NCI-H345 (cell line): ENCODE results near the gene KIF5C.
"Not testable (repeated sequence)": the region's sequence is repeated elsewhere in the genome, so short reads cannot be mapped to it uniquely, and the experiment has no call there.

ENCODE experiments used
- DNase-seq: peaks from one replicate; lab custom pipeline; 2025; lab: John Stamatoyannopoulos, UW

The KIF5C gene

DNA sequence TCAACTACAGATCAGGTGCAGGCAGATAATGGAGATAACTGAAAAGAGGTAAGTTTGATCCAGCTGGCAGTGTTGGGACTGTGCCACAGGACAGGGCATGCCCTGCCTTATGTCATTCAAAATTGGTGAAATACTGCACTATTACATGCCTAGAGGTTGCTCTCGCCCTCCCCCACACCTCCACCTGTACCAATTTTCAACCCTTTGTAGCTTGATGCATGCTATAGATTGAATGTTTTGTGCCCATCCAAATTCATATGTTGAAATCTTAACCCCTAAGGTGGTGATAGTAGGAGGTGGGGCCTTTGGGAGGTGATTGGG is 91.4 kb downstream of the KIF5C start:
- no peak for DNase-seq

DNA sequence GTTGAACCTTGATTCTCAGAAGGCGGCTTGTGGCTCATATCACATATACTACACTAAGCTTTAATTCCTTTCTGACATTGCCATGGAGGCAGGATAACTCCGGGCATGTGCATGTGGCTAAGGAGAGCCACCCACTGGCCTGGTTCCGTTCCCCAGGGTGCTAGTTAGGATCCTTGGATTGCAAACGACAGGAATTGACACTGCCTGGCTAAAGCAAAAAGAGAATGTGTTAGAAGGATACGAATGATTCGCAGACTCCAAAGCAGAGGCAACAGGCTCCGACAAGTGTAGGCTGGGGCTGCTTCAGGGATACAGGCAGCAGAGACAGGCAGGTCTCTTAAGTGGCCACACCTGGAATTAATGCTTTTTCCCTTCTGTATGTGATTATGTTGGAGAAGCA is 92.0 kb downstream of the KIF5C start:
- no peak for DNase-seq

DNA sequence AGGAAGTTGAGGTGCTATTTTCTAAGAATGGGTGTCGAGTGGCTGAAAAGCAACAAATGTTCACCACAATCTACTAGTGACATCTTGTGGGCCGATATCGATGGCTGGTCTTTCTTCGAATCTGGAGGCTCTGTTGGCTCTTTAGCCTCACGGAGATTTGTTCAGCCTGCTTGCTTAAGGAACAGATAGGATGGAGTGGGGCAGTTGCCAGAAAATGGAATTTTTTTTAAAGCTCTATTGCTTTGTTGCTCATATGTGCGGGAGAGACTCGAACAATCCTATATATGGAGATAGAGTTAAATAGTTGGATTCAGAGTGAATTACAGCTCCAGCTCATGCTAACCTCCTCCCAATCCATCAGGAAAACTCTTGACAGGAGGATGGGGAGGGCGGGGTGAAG is 92.6 kb downstream of the KIF5C start:
- DNase-seq: no peak

DNA sequence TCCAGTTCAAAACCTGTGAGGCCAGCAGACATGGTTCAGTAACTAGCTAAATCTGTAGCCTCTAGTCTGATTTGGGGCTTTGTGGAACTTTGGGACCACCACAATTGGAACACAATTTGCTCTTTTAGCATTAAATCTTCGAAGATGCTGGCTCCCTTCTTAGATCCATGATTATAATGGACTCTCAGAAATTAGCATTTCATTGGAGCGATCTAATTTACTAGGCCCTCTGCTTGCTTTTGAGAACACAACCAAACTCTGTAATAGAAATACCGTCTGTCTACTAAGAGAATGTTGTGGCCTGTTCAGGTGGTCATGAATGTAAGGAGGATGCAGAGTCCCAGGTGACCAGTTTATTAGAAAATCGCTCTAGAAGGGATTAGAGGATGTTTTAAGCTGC is 93.3 kb downstream of the KIF5C start:
- no peak for DNase-seq

DNA sequence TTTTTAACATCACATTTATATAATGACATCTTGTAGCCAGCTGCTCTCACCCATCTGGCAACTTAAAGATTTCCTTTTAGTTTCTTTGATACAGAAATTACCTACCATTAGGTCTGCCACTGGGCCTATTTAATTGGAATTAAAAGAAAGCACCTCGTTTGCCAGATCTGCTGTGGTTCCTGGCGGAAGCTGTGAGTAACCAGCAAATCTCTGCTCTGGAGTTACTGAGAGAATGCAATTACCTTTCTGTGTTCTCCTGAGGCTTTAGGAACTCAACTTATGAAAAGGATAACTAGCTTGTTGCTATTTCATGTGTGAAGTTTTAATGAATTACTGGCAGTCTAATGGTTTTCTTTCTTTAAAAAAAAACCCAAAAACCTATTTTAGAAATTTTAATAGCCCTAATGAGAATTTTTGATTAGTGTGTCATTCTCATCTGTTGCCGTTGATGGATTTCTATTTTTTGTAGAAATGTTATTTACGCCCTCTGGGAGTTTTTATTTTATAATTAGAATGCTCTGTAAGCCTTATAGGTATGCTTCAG is 93.8 kb downstream of the KIF5C start:
- DNase-seq: no peak

DNA sequence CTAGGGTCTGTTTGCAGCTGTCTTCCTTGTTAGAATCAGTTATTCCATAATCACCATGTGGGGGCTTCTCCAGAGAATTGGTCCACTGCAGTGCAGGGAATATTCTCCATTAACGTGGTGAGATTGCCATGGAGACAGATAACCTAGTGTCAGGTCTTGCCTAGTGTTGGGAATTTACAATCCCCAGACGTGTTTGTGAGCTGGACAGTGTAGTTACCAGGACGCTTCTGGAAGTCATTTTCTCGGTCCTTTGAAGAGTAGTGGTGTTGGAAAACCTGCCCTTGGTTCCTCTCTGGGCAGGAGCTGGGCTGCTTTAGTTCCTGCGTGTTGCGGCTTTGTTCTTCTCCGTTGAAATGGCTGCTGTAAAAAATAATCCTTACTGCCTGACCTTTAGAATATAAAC is 94.6 kb downstream of the KIF5C start:
- no peak for DNase-seq

DNA sequence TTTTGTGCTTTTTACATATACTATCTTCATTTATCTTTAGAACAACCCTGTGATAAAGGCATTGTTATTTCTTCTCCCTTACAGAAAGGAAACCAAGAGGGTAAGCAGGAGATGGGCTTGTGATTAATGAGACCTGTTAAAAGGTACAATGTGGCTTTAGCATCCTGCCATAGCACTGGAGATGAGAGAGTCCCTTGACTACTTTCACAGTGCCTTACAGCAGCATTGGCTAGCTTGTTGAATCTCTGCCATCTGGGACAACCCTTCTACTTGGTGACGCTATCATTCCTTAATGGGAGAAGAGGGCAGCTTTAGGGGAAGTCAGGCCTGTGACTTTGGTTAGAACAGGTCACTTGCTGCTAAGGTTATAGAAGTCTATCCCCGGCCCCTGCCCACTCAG is 95.4 kb downstream of the KIF5C start:
- no peak for DNase-seq

DNA sequence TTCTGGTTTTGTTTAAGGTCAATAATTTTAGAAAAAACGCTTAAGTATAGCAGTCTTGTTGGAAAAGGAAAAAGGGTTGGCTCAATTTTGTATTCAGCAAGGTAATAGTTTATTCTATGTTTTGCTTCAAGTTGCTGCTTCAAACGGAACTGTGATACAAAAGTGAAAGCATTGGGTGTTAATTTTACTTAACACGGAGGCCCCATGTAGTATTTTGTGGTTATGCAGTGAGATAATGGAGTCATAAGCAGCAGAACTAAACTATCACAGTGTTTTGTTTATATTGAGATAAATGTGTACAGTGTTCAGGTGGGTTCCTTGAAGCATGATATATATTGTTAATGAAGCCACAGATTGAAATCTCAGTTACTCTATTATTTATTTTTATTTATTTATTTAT is 96.5 kb downstream of the KIF5C start:
- DNase-seq: no peak

DNA sequence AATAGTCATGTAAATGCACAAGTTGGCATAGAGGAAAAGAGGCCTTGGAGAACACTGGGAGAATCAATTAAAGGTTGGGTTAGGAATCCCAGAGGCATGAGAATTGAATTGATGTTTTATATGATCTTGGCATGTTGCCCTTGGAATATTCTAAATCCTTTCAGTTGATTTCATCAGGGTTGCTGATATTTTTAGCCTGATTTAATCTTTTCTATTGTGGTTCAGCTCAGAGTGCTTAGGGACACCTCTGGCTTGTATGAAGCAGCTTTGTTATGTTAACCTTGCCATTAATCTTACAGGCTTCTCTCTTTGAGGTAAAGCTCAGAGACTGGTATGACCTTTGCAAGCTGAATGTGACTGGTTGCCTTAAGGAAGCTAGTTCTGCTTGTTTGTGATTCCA is 99.1 kb downstream of the KIF5C start:
- no peak for DNase-seq

DNA sequence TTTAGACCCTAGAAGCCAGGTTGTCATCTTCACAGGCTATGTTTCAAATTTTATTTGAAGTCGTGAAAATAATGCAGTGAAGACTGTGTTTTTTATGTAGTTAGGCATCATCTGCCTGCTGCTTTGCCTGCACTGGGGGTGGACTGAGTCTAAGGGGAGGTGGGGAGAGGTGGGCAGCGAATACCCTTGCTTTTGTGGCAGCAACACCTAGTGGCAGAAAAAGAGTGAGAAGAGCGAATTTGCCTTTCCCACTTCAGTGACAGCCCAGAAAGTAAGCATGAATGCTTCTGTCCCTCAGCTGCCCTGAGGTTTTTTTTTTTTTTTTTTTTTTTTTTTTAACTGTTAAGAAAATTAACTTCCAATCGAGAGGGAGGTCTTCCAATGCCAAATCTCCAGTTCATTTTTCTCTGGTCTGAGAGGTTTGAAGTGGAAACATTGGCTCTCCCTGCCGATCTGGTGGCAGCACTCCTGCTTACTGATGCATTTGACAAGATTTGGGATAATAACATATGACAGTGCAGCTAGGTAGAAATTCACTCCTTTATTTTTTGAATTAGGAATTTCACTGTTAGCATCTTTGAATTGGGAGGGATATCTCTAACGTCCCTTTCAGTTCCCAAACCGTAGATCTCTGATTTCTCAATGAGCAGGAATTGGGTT is 103.1 kb downstream of the KIF5C start:
- no peak for DNase-seq

DNA sequence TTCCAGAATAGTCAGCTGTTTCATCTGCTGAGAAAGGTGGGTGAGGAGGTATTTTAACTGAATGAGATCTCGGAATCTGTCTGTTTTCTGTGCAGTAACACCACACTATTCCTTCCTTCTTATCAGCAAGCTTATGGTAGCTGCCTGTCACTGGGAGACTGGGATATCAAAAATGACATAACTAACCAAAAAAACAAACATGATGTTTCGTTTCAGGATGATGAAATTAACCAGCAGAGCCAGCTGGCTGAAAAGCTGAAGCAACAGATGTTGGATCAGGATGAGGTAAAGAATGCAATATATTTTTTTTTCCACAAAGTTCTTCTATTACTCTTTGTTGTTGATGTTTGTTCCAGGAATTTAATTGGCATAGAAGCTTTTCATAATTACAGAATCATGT is 103.7 kb downstream of the KIF5C start:
- no peak for DNase-seq

DNA sequence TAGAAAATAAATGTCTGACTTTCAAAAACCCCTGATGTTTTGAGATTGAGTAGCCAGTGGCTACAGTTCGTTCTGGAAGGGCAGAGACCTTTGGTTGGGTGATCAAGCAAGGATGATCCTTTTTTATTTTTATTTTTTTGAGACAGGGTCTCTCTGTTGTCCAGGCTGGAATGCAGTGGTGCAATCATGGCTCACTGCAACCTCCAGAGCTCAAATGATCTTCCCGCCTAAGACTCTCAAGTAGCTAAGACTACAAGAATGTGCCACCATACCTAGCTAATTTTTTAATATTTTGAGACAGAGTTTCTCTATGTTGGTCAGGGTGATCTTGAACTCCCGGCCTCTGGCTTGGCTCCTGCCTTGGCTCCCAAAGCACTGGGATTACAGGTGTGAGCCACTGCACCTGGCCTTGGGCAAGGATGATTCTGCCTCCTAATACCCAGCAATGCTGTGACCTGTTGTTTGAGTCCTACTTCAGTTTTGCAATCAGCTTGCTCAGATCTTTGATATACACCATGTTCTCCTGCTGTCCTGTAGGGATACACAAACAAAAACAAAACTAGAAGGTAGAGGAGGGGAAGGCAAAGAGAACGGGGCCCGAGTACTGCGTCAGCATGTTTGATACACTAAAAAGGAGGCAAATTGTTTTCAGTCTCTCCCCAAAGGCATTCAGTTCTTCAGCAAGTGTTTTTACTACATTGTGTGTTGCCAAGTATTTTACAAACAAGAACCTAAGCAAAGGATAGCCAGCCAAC is 104.3 kb downstream of the KIF5C start:
- no peak for DNase-seq

DNA sequence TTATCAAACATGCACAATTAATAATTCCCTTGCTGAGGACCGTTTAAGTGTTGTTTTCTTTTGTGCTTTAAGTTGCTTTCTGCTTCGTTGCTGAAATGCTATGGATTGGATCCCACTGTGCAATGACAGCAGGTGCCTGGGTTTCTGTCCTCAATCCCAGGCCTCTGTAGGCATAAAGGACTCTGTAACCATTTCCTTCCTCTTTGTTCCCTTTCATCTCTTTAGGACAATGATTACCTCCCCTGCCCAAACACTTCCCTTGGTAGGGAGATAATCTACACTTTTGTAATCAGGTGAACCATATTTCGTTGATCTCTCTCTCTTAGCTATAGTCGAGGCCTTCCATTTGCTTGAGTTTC is 104.9 kb downstream of the KIF5C start:
- DNase-seq: peak; percentile 88

DNA sequence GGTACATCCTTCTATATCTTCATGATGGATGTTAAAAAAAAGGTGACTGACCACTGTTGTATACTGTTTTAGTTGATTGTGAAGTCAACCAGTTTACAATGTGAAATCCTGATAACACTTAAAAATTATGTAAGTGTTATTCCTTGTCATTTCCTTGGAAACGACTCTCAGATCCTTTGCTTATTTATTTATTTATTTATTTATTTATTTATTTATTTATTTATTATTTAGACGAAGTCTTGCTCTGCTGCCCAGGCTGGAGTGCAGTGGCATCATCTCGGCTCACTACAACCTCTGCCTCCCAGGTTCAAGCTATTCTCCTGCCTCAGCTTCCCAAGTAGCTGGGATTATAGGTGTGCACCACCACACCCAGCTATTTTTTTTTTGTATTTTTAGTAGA is 105.5 kb downstream of the KIF5C start:
- not testable (repeated sequence) for DNase-seq

DNA sequence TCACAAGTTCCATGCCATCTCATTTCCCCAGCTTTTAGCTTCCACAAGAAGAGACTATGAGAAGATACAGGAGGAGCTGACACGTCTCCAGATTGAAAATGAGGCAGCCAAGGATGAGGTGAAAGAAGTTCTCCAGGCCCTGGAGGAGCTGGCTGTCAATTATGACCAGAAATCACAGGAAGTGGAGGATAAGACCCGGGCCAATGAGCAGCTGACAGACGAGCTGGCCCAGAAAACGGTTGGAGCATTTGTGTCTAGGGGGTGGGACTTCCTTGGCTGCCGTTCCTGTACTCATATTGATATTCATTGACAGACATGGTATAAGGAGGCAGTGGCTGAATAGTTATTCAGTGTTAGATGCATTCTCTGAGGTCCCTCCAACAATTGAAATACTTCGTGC is 106.3 kb downstream of the KIF5C start:
- DNase-seq: no peak

DNA sequence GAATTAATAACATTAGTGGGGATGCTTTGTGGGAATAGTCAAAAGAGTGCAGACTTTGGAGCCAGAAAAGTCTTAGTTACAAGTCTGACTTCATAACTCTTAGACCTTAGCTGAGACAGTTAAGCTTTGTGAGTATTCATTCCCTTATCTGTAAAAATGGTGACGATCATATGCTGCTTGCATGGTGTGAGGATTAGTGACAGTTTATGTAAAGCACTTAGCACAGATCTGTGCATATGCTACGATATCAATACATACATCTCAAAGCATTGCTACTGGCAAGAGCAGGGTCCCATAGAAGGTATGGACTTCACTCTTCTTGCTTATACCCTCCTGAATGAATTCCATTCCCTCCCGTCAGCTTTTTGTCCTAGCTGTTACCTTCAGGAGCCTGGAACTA is 106.8 kb downstream of the KIF5C start:
- DNase-seq: no peak

DNA sequence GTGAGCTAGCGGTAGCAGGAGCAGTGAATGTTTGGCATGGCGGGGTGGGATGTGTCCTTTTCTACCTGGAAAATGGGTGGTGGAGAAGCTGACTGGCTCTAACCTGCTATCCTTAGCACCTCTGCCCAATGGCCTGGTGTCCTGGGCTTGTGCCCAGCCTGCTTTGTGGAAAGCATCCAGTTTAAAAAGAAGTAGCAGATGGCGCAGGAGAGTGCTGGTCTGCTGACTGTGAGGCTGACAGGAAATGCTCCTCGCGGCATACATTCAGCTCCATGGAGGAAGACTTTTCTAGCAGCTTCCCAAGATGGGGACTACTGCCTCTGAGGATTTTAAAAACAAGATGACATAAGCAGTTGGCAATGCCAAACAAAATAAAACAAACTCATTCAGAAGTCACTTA is 107.3 kb downstream of the KIF5C start:
- DNase-seq: no peak

DNA sequence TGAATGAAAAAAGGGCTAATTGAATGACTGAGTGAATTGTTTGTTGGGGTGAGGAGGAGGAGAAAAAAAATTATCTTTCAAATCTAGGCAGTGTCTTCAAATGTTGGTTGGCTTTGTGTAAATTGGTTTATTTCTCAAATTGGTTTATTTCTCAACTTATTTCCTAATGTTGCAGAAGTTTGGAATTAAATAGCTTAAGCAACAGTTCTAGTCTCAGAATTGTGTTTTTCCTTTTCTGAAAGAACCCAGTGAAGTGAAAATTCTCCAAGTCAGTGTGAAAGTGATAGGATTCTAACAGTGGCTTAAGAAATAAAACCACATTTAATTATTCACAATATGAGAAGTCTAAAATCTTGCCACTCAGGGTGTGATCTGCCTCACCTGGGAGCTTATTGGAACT is 108.9 kb downstream of the KIF5C start:
- no peak for DNase-seq

DNA sequence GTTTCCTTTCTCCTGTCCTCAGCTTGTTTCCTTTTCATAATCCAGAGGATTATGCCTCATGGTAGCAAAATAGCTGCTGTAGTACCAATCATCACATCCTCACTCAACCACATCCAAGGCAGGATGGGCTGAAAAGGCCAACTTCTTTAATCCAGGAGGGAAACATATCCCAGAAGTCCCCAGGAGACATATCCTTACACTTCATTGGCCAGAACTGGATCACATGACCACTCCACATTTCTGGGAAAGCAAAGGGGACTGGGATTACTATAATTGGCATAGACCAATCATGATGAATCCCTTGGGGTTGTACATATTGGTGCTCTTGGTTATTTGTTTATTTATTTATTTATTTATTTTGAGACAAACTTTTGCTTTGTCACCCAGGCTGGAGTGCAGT is 109.4 kb downstream of the KIF5C start:
- DNase-seq: no peak

DNA sequence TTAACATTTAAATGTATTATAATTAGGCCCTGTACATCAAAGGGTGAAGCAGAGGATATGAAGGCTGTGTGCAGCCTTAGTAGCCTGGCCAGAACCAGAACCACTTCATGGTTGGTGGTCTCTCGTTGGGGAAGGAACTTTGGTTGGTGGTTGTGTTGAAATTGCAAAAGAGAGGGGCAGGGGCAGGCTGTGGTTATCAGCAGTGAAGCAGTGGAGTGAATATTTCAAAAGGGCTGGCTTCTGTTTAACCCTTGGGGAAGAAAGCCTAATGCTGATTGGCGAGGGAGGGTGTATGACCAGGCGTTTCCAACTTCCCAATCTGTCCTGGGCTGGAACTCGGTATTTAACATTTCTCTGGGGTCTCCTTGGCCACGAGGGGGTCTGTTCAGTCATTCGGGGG is 112.3 kb downstream of the KIF5C start:
- no peak for DNase-seq

DNA sequence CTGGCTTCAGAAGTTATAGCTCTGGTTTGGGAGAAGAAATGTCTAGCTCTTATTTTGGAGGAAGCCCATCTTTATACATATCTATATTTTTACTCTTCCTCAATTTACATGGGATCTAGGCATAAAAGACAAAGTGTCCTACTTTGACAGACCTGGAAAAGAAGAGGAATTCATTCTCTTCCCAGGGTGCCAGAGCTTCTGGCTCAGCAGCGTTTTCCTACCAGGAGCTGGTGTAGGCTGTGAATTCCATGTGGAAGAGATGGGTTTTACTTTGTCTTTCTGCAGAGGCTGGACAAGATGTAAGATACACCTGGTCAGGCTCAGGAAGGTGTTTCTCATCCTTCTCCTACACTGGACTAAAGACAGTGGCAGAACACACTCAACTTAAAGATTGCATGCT is 113.3 kb downstream of the KIF5C start:
- no peak for DNase-seq

DNA sequence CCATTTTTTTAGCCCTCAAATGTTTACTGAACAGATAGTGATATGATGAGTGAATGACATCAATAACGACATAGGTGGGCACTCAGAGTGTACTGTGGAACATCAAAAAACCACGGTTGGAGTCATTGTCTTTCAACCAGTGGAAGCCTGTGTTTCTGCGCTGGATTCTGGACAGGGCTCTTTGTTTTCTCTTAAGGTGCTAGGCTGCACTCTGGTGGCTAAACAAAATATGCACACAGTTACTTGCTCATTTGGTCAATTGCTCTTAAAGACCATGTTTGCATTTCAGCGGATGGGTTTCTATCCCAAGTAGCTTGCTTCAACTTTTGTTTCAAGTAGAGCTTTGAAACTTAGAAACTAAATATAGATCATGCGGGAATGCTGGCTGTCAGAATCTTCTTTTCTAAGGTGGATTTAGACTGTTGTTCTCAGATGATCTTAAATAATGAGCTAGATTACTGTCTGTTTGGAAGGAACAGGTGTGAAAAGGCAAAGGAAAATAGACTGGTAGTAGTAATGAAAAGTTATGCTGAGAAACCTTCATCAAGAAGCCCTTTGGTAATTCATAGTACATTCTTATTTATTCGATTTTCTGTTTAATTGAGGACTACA is 115.0 kb downstream of the KIF5C start:
- peak; percentile 63 for DNase-seq

DNA sequence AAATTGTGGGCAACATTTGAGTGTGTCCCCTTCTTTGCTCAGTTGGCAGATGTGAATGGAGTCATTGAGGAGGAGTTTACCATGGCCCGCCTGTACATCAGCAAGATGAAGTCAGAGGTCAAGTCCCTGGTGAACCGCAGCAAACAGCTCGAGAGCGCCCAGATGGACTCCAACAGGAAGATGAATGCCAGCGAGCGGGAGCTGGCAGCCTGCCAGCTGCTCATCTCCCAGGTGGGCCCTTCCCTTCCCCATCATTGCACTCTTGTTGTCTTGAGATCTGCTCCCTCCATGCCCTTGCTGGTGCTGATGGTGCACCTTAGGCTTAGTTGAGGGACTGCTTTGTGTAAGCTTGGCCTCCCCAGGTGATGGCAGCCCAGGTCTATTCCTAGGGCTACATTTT is 115.9 kb downstream of the KIF5C start:
- peak; percentile 6 for DNase-seq

DNA sequence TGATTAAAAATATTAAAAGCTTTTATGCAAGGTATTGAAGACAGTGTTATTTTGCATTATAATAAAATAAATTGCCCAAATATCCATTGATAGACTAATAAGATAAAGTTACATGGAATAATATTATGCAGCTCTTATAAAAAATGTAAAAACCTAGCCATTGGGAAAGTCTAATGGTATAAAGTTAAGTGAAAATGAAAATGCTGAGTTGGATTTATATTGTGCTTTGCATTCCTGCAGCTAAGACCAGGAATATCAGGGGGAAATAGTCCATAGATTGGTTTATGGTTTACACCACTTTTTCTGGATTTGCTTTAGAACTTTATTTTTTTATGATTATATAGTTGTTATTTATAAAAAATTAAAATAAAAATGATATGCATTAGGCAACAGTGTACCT is 117.4 kb downstream of the KIF5C start:
- DNase-seq: no peak
